SH-SY5Y (cell line): ENCODE measurements around the gene GPD1L.

Source experiments
- GATA2 ChIP-seq: IDR thresholded peaks from 2 replicates; pipeline ENCODE4 v1.6.1; 2011; ENCODE audit warnings: mild to moderate bottlenecking, low read depth, low read length
- GATA3 ChIP-seq: IDR thresholded peaks from 2 replicates; pipeline ENCODE4 v1.6.1; 2011; ENCODE audit warnings: low read depth, mild to moderate bottlenecking, low read length, moderate library complexity

DNA sequence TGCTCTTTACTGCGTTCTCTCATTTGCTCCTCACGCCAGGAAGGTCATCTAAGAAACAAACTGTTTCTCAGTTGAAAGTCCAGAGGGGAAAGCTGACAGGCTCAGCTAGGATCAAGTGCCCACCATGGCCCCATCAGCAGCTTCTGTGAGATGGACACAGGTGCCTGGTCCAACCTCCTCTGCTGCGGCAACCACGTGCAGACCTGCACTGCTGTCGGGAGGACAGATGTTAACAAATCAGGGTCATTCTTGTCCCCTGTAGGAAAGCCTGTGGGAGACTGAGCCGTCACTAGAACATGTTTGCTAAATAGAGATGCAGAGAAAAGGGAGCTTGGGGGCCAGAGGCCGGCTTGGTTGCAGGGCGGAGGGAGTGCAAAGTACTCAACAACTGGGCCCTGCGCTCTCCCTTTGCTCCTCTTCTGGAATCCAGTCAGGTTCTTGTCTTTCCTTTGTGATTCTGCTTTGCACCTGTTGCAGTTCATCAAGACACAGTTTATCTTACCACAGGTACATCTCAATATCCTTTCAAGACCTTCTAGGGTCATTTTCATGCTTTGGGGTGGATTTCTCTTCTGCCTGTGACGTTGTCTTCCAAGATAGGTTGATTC lies 20.9 kb downstream of the GPD1L start:
- no peak for TF ChIP-seq GATA2
- no peak for TF ChIP-seq GATA3
